IPS DF 4.7 (cell line): Measurements from ENCODE around the gene RAB17.

Source experiments
- DNase-seq: peaks from one replicate; pipeline ENCODE4 v3.0.0-alpha.2; 2013; ENCODE audit warnings: low spot score; ENCODE audit errors: extremely low read depth

RAB17 gene

DNA sequence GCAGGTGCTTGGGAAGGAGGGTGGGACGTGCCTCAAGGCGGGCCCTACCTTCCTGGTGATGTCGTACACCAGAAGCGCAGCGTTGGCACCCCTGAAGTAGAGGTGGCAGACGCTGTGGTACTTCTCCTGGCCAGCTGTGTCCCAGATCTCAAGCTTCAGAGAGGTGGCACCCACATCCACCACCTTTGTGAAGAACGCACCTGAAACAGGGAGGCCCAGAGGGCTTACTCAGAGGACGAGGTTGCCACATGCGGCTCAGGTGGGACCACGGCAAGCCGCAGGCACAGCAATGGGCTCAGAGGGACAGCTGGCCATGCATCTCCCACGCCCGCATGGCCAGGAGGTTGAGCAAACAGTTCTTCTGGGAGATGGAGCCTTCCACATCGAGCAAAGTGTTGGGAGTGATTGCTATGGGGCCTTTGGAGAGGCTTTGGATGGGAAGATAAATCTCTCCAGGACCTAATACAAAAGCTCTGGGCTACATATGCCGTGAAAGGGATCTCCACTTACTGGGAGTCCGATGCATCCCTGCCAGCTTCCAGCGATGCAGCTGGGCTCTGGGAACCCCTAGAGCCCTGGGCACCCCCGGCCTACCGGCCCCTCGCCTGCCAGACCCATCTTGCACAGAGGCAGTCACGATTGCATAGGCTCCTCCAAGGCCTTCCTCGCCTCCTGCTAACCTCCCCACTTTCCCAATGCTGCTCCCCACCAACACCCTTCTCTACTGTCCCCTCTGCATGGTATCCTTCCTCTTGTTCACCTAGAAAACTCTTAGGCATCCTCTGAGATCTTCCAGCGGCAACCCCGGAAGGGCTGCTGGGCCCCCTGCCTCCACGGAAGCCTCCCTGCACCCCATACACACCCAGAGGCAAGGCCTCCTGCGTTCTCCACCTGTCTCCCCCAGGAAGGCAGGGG, 12.3 kb downstream of the RAB17 start:
- no peak for DNase-seq

- no peak for DNase-seq
Observed at GRCh38 chr2:237577458-237577857, 13.1 kb downstream of the RAB17 start.

DNA sequence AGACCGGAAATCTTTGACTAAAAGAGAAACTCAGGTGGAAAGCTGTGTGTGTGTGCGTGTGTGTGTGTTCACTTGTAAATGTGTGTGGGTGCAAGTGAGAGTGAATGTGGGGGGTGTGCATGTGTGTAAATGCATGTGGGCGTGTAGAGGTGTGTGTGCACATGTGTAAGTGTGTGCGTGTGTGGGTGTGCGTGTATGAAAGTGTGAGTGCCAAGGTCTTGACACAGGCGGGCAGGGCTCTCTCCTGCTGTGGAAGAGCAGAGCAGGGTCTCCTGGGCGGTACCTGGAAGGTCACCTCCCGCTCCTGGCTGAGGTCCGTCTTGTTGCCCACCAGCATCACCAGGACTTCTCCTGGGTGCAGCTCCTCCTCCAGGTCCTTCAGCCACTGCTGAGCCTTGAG, 13.6 kb downstream of the RAB17 start:
- DNase-seq, result no peak

DNA sequence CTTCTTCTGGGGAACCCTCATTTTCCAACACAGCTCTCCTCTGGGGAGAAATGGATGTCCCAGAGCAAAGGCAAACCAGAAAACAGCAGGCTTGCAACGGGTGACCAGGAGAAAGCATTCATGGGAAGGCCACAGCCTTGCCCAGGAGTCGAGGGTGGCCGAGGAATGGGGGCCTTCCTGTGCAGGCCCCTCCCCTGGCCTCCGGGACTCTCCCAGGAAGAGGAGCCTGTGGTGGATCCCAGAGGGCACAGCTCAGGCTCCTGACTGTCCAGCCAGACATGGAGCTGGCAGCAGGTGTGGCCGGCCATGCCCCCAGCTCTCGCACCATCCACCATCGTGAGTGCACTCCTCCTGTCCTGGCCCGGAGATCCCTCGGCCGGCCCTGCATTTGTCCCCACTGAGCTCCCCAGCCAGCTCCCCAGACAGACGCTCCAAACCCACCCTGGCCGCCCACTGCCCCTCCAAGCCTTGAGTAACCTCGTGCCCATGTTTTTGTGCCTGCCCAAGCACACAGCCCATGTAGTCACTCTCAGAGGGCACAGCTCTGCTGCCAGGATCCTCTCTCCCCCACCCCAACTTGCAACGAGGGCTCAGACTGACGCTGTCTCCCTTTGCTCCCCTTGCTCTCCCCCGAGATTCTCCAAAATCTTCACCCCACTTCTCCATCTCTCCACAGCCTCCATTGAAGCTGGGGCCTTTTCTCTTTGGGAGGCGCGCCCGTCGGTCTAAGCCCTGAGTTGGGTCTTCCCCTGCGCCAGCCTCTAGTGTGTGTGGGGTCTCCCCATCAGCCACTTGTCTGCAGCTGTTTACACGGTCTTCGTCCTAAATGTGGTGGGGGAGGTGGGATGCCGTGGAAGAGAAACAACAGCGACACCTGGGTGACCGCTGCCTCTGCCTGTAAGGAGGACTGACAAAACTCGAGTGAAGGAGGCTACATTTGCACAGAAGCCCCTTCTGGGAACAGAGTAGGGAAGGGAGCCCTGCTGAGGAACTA, 14.4 kb downstream of the RAB17 start:
- no peak for DNase-seq

DNA sequence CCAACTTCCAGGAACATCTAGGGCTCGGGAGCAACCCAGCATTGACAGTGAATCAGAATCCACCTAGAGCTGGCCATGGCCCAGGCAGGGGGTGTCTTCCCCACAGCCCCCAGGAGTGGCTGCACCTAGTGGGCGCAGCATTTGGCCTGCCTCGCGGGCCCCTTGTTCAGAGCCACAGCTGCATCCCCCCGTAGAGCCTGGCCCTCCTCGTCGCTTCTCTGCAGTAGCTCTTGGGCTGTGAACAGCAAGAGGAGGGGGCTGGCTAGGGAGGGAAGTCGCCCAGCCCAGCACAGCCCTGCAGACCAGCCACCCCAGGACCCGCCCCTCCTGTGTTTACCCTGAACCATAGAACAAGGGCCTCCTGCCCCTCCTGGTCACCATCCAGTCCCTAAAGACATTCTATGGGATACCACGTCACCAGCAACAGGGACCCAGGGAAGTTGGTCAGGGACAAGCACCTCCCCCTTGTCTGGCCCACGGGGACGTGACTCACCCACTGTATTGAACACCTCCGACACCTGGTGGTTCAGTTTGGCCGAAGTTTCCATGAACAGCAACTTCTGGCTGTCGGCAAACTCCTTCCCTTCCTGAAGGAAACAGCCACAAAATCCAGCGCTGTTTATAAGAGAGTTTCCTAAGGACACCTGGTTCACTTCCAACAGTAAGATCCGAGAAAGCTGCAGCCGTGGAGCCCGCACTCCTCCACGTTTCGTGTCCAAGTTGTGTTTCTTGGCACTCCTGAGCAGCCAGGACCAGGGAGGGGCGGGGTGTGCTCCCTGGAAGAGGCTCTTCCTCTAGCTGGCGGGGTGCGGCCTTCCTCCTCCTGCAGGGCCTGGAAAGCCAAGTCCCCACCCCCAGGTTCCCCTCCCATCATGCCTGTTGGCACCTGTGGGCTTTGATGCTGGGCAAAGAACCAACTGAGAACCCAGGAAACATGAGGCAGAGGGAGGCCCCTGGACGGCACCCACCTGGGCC, 15.4 kb downstream of the RAB17 start:
- DNase-seq, result no peak

GRCh38 chr2:237574467-237574866, 16.1 kb downstream of the RAB17 start:
- no peak for DNase-seq

- no peak for DNase-seq
Observed at GRCh38 chr2:237573721-237574415, 16.7 kb downstream of the RAB17 start.

DNA sequence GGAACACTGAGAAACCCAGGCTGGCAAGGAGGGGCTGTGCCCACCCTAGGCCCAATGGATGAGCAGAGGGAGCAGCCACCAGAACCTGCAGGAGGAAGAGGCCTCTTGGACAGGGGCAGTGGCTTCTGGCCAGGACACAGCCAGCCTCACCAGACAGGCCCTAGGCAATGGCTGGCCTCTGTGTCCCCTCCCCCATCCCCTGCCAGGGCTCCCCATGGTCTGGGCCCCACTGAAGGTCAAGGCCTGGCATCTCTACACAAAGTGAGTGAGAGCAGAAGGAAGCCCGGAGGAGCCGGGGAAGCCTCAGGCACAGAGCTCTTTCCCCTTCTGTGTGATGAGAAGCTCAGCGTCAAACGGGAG, 17.8 kb downstream of the RAB17 start:
- no peak for DNase-seq

DNA sequence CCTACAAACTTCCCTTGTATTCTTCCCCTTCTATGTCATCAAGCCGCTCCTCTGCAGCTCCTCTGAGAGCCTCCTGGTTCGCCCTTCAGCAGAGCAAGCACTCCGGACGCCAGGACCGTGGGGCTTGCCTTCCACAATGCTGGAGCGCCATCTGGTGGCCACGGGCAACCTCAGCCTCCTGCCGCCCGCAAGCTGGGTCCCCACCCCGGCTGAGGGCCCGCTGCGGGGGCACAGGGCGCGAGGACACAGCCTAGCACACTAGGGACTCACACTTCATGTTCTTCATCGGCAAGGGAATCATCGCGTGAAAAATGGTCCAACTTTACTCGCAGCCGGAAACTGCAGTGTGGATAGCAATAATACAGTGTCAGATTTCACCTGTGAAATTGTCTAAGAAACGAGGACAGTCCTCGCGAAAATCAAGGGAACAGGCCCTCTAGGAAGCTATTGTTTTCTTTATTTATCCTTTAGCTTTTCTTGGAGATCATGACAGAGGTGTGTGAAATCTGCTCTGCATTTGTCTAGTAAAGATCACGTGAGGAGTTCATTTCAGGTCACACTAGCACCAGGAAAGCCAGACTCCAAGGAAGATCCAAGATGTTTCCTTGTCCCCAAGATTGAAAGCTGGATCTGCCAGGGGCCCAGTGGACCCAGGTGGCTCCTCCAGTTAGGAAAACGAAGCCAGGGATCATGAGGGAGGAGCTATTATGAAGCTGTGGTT, 18.4 kb downstream of the RAB17 start:
- DNase-seq, result no peak

DNA sequence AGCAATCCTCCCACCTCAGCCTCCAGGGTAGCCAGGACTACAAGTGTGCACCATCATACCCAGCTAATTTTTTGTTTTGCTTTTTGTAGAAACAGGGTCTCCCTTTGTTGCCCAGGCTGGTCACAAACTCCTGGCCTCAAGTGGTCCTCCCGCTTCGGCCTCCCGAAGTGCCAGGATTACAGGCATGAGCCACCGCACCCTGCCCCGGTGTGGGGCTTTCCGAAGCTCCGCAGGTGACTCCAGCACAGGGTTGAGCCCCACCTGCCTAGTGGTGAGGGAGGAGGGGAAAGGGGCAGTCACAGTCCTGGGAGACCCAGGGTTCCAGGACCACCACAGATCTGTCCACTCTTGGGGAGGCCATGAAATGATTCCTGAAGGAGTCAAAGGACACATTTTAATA, 19.0 kb downstream of the RAB17 start:
- DNase-seq, result no peak

- DNase-seq, result no peak
Observed at GRCh38 chr2:237570776-237571335, 19.7 kb downstream of the RAB17 start.

GRCh38 chr2:237569896-237570295, 20.6 kb downstream of the RAB17 start:
- no peak for DNase-seq

DNA sequence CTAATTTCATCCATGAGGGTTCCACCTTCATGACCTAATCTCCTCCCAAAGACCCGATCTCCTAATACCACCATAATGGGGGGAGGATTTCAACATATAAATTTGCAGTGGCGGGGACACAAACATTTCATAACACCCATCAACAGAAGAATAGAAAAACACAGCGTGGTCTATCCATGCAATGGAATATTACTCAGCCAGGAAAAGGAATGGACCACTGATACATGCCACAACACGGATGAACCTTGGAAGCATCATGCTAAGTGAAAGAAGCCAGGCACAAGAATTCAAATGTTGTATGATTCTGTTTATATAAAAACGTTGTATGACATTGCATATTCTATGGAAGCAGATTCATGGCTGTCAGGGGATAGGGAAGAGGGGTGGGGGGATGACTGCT, 21.5 kb downstream of the RAB17 start:
- no peak for DNase-seq

DNA sequence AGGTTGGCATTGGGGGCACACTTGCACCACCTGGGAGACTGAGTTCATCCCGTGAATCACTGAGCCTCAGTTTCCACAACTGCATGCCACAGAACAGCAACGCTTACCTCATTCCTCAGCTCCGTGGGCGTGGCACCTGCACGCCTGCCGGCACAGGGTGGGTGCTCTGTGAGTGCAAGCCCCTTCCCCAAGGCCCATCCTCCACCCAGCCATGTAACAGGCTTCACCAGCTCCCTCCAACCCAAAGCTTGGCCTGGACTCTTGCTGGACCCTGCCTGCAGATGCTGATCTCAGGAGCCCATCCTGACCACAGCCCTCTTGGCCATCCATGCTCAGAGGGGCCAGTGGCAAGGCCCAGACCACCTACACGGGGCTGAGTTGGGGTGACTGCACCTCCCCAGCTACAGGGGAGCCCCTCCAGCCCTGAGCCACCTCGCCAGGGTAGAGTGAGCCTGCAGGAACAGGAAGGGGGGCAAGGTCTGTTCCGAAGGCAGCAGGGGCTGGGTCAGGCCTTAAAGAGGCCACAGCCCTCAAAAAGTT, 22.3 kb downstream of the RAB17 start:
- DNase-seq, result no peak

- no peak for DNase-seq
Observed at GRCh38 chr2:237567276-237568029, 23.1 kb downstream of the RAB17 start.

- no peak for DNase-seq
Observed at GRCh38 chr2:237566401-237567235, 23.9 kb downstream of the RAB17 start, which contains the start of gene PRLH. Gene PRLH, plus strand, starts transcription at chr2:237566574. Its CDS starts 0 bp downstream, at chr2:237566574.

DNA sequence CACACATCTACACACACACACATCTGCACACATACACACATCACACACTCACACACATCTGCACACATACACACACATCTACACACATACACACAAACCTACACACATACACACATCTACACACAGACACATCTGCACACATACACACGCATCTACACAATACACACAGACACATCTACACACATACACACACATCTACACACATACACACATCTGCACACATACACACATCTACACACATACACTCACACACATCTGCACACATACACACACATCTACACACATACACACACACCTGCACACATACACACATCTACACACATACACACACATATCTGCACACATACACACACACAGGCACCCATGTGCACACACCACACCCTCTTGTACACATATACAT, 24.6 kb downstream of the RAB17 start:
- DNase-seq, result no peak
